HEK293 (cell line): ENCODE measurements around the gene FXYD4.

ENCODE experiments used
- KLF8 ChIP-seq: fragments of 450-650 bp; formaldehyde crosslinking; IDR thresholded peaks from 2 replicates; pipeline ENCODE4 v1.5.1; 2016; ENCODE audit warnings: missing biosample characterization, missing genetic modification characterization
- KLF9 ChIP-seq: fragments of 450-650 bp; formaldehyde crosslinking; IDR thresholded peaks from 2 replicates; pipeline ENCODE4 v1.5.1; 2016; ENCODE audit warnings: missing biosample characterization, missing genetic modification characterization, low read depth
- OSR2 ChIP-seq: fragments of 450-650 bp; formaldehyde crosslinking; IDR thresholded peaks from 2 replicates; pipeline ENCODE4 v1.5.1; 2016; ENCODE audit warnings: missing biosample characterization, missing genetic modification characterization
- SP2 ChIP-seq: fragments of 450-650 bp; formaldehyde crosslinking; IDR thresholded peaks from 2 replicates; pipeline ENCODE4 v1.5.1; 2016; ENCODE audit warnings: missing biosample characterization, missing genetic modification characterization
- YY2 ChIP-seq: fragments of 450-650 bp; formaldehyde crosslinking; IDR thresholded peaks from 2 replicates; pipeline ENCODE4 v1.5.1; 2016; ENCODE audit warnings: missing biosample characterization, missing genetic modification characterization
- ZBTB17 ChIP-seq: fragments of 450-650 bp; formaldehyde crosslinking; IDR thresholded peaks from 2 replicates; pipeline ENCODE4 v1.5.1; 2016; ENCODE audit warnings: missing biosample characterization, missing genetic modification characterization
- ZBTB8A ChIP-seq: fragments of 450-650 bp; formaldehyde crosslinking; IDR thresholded peaks from 2 replicates; pipeline ENCODE4 v1.5.1; 2016; ENCODE audit warnings: missing biosample characterization, missing genetic modification characterization
- ZFP3 ChIP-seq: fragments of 450-650 bp; formaldehyde crosslinking; IDR thresholded peaks from 2 replicates; pipeline ENCODE4 v1.5.1; 2016; ENCODE audit warnings: low read depth, missing biosample characterization, missing genetic modification characterization
- ZNF112 ChIP-seq: fragments of 450-650 bp; formaldehyde crosslinking; IDR thresholded peaks from 2 replicates; pipeline ENCODE4 v1.5.0; 2017; ENCODE audit warnings: missing biosample characterization, missing genetic modification characterization
- ZNF174 ChIP-seq: fragments of 450-650 bp; formaldehyde crosslinking; IDR thresholded peaks from 2 replicates; pipeline ENCODE4 v1.5.0; 2017; ENCODE audit warnings: missing biosample characterization, mild to moderate bottlenecking, missing genetic modification characterization
- ZNF175 ChIP-seq: fragments of 450-650 bp; formaldehyde crosslinking; IDR thresholded peaks from 2 replicates; pipeline ENCODE4 v1.5.1; 2016; ENCODE audit warnings: missing biosample characterization, missing genetic modification characterization
- ZNF19 ChIP-seq: fragments of 450-650 bp; formaldehyde crosslinking; IDR thresholded peaks from 2 replicates; pipeline ENCODE4; 2016; ENCODE audit warnings: missing biosample characterization, missing genetic modification characterization, low read depth
- ZNF211 ChIP-seq: fragments of 450-650 bp; formaldehyde crosslinking; IDR thresholded peaks from 2 replicates; pipeline ENCODE4 v1.5.1; 2016; ENCODE audit warnings: low read depth, missing biosample characterization, missing genetic modification characterization
- ZNF221 ChIP-seq: fragments of 450-650 bp; formaldehyde crosslinking; IDR thresholded peaks from 2 replicates; pipeline ENCODE4 v1.5.1; 2017; ENCODE audit warnings: missing biosample characterization, missing genetic modification characterization, borderline replicate concordance
- ZNF223 ChIP-seq: fragments of 450-650 bp; formaldehyde crosslinking; IDR thresholded peaks from 2 replicates; pipeline ENCODE4 v1.5.1; 2016; ENCODE audit warnings: missing biosample characterization, missing genetic modification characterization
- ZNF23 ChIP-seq: fragments of 450-650 bp; formaldehyde crosslinking; IDR thresholded peaks from 2 replicates; pipeline ENCODE4 v1.5.1; 2016; ENCODE audit warnings: missing biosample characterization, missing genetic modification characterization, borderline replicate concordance
- ZNF311 ChIP-seq: fragments of 450-650 bp; formaldehyde crosslinking; IDR thresholded peaks from 2 replicates; pipeline ENCODE4 v1.5.1; 2017; ENCODE audit warnings: missing biosample characterization, missing genetic modification characterization, borderline replicate concordance
- ZNF324 ChIP-seq: fragments of 450-650 bp; formaldehyde crosslinking; IDR thresholded peaks from 2 replicates; pipeline ENCODE4 v1.5.1; 2016; ENCODE audit warnings: missing biosample characterization, missing genetic modification characterization
- ZNF394 ChIP-seq: fragments of 450-650 bp; formaldehyde crosslinking; IDR thresholded peaks from 2 replicates; pipeline ENCODE4 v1.5.1; 2016; ENCODE audit warnings: missing biosample characterization, missing genetic modification characterization, mild to moderate bottlenecking, moderate library complexity, borderline replicate concordance
- ZNF426 ChIP-seq: fragments of 450-650 bp; formaldehyde crosslinking; IDR thresholded peaks from 2 replicates; pipeline ENCODE4 v1.5.1; 2017; ENCODE audit warnings: missing biosample characterization, missing genetic modification characterization, mild to moderate bottlenecking, inconsistent platforms, moderate library complexity
- ZNF544 ChIP-seq: fragments of 450-650 bp; formaldehyde crosslinking; IDR thresholded peaks from 2 replicates; pipeline ENCODE4 v1.5.0; 2017; ENCODE audit warnings: missing biosample characterization, missing genetic modification characterization
- ZNF548 ChIP-seq: fragments of 450-650 bp; formaldehyde crosslinking; IDR thresholded peaks from 2 replicates; pipeline ENCODE4 v1.5.1; 2016; ENCODE audit warnings: missing biosample characterization, missing genetic modification characterization
- ZNF549 ChIP-seq: fragments of 450-650 bp; IDR thresholded peaks from 2 replicates; pipeline ENCODE4 v1.5.1; 2018; ENCODE audit warnings: missing biosample characterization, missing genetic modification characterization, mild to moderate bottlenecking, inconsistent platforms, moderate library complexity
- ZNF596 ChIP-seq: fragments of 450-650 bp; IDR thresholded peaks from 2 replicates; pipeline ENCODE4 v1.5.0; 2018; ENCODE audit warnings: missing biosample characterization, mild to moderate bottlenecking, missing genetic modification characterization, moderate library complexity
- ZNF600 ChIP-seq: fragments of 450-650 bp; formaldehyde crosslinking; IDR thresholded peaks from 2 replicates; pipeline ENCODE4 v1.5.1; 2016; ENCODE audit warnings: missing biosample characterization, missing genetic modification characterization
- ZNF629 ChIP-seq: fragments of 450-650 bp; formaldehyde crosslinking; IDR thresholded peaks from 2 replicates; pipeline ENCODE4 v1.5.1; 2017; ENCODE audit warnings: missing biosample characterization, missing genetic modification characterization
- ZNF654 ChIP-seq: fragments of 450-650 bp; formaldehyde crosslinking; IDR thresholded peaks from 2 replicates; pipeline ENCODE4 v1.5.1; 2016; ENCODE audit warnings: low read depth, missing biosample characterization, missing genetic modification characterization
- ZNF670 ChIP-seq: fragments of 450-650 bp; formaldehyde crosslinking; IDR thresholded peaks from 2 replicates; pipeline ENCODE4 v1.5.1; 2016; ENCODE audit warnings: missing biosample characterization, missing genetic modification characterization, low read depth
- ZNF791 ChIP-seq: fragments of 450-650 bp; formaldehyde crosslinking; IDR thresholded peaks from 2 replicates; pipeline ENCODE4 v1.5.1; 2016; ENCODE audit warnings: missing biosample characterization, missing genetic modification characterization
- TF ChIP-seq, protein P1 (sequence below): fragments of 450-650 bp; formaldehyde crosslinking; conservative IDR thresholded peaks from 2 replicates; pipeline ENCODE4 v1.5.1; 2016; ENCODE audit warnings: low read depth, missing biosample characterization, missing genetic modification characterization
- TF ChIP-seq, protein P2 (sequence below): fragments of 450-650 bp; formaldehyde crosslinking; IDR thresholded peaks from 2 replicates; pipeline ENCODE4 v1.5.1; 2017; ENCODE audit warnings: missing biosample characterization, missing genetic modification characterization
- TF ChIP-seq, protein P3 (sequence below): fragments of 450-650 bp; formaldehyde crosslinking; IDR thresholded peaks from 2 replicates; pipeline ENCODE4; 2016; ENCODE audit warnings: missing biosample characterization, missing genetic modification characterization
- TF ChIP-seq, protein P4 (sequence below): fragments of 450-650 bp; formaldehyde crosslinking; IDR thresholded peaks from 2 replicates; pipeline ENCODE4 v1.5.1; 2016; ENCODE audit warnings: missing biosample characterization, missing genetic modification characterization

FXYD4 gene

DNA sequence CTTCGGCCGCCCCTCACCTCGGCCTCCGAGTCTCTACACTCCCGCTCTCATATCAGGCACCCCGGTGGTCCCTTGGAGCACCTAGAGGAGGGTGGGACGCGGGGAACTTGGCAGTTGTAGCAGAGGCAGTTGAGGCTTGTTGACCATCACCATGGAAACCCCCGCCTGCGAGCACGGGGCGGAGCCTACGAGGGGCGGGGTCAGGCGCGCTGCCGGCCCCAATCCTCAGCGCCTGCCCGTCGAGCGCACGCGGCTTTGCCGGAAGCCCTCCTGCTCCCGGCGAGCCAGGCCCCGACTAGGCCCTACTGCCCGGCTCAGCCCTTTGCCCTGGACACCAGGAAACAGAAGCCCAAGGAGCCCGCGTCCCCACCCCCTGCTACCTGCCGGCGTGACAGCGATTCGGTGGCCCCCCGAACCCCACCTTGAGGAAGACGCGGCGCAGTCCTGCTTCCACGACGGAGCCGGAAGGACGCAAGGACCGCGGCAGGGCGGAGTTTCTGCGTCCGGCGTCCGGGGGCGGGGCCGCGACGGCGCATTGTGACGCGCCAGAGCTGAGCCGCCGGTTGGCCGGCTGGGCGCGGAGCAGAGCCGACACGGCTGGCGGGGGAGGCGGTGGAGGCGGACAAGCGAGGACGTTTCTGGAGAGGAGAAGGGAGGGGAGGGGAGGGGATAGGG lies 37.4 kb downstream of the FXYD4 start, which contains the start of gene HNRNPF (continued):
- TF ChIP-seq, protein P1, sequence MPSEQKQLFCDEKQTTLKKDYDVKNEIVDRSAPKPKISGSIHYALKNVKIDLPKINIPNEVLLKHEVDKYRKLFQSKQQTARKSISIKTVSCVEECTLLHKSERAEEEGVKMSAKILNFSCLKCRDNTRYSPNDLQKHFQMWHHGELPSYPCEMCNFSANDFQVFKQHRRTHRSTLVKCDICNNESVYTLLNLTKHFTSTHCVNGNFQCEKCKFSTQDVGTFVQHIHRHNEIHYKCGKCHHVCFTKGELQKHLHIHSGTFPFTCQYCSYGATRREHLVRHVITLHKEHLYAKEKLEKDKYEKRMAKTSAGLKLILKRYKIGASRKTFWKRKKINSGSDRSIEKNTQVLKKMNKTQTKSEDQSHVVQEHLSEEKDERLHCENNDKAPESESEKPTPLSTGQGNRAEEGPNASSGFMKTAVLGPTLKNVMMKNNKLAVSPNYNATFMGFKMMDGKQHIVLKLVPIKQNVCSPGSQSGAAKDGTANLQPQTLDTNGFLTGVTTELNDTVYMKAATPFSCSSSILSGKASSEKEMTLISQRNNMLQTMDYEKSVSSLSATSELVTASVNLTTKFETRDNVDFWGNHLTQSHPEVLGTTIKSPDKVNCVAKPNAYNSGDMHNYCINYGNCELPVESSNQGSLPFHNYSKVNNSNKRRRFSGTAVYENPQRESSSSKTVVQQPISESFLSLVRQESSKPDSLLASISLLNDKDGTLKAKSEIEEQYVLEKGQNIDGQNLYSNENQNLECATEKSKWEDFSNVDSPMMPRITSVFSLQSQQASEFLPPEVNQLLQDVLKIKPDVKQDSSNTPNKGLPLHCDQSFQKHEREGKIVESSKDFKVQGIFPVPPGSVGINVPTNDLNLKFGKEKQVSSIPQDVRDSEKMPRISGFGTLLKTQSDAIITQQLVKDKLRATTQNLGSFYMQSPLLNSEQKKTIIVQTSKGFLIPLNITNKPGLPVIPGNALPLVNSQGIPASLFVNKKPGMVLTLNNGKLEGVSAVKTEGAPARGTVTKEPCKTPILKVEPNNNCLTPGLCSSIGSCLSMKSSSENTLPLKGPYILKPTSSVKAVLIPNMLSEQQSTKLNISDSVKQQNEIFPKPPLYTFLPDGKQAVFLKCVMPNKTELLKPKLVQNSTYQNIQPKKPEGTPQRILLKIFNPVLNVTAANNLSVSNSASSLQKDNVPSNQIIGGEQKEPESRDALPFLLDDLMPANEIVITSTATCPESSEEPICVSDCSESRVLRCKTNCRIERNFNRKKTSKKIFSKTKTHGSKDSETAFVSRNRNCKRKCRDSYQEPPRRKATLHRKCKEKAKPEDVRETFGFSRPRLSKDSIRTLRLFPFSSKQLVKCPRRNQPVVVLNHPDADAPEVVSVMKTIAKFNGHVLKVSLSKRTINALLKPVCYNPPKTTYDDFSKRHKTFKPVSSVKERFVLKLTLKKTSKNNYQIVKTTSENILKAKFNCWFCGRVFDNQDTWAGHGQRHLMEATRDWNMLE (tag by site-specific recombination) = peak; percentile 68
- TF ChIP-seq, protein P2, sequence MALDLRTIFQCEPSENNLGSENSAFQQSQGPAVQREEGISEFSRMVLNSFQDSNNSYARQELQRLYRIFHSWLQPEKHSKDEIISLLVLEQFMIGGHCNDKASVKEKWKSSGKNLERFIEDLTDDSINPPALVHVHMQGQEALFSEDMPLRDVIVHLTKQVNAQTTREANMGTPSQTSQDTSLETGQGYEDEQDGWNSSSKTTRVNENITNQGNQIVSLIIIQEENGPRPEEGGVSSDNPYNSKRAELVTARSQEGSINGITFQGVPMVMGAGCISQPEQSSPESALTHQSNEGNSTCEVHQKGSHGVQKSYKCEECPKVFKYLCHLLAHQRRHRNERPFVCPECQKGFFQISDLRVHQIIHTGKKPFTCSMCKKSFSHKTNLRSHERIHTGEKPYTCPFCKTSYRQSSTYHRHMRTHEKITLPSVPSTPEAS (tag by site-specific recombination) = no peak
- TF ChIP-seq ZNF549 (tag by site-specific recombination) (no peak), KLF9 (tag by site-specific recombination) (peak; percentile 76), ZNF174 (tag by site-specific recombination) (no peak), ZNF223 (tag by site-specific recombination) (no peak), ZBTB8A (tag by site-specific recombination) (peak; percentile 88), ZNF23 (no peak), ZNF324 (0 out of 2 replicates have a peak, but pooled peaks have one; percentile 56), ZNF112 (tag by site-specific recombination) (no peak), ZNF394 (no peak), ZFP3 (tag by site-specific recombination) (no peak), ZNF19 (tag by site-specific recombination) (no peak), SP2 (tag by site-specific recombination) (peak; percentile 81), ZNF654 (no peak), ZNF596 (tag by site-specific recombination) (peak; percentile 18; the same call in 1 of the 2 replicates), ZNF426 (tag by site-specific recombination) (no peak), ZNF175 (no peak), ZNF211 (tag by site-specific recombination) (no peak), ZNF221 (no peak), ZBTB17 (tag by site-specific recombination) (peak; percentile 83), ZNF544 (tag by site-specific recombination) (no peak), OSR2 (tag by site-specific recombination) (peak; percentile 84), ZNF311 (tag by site-specific recombination) (no peak), ZNF791 (no peak), ZNF600 (tag by site-specific recombination) (peak; percentile 79), ZNF670 (no peak), ZNF548 (no peak), YY2 (tag by site-specific recombination) (no peak), ZNF629 (tag by site-specific recombination) (peak; percentile 94), KLF8 (tag by site-specific recombination) (peak; percentile 90)
- TF ChIP-seq, protein P3, sequence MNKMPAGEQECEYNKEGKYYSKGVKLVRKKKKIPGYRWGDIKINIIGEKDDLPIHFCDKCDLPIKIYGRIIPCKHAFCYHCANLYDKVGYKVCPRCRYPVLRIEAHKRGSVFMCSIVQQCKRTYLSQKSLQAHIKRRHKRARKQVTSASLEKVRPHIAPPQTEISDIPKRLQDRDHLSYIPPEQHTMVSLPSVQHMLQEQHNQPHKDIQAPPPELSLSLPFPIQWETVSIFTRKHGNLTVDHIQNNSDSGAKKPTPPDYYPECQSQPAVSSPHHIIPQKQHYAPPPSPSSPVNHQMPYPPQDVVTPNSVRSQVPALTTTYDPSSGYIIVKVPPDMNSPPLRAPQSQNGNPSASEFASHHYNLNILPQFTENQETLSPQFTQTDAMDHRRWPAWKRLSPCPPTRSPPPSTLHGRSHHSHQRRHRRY = no peak
- TF ChIP-seq, protein P4, sequence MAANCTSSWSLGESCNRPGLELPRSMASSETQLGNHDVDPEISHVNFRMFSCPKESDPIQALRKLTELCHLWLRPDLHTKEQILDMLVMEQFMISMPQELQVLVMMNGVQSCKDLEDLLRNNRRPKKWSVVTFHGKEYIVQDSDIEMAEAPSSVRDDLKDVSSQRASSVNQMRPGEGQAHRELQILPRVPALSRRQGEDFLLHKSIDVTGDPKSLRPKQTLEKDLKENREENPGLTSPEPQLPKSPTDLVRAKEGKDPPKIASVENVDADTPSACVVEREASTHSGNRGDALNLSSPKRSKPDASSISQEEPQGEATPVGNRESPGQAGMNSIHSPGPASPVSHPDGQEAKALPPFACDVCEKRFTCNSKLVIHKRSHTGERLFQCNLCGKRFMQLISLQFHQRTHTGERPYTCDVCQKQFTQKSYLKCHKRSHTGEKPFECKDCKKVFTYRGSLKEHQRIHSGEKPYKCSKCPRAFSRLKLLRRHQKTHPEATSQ (tag by site-specific recombination) = peak; percentile 67; the same call in 1 of the 2 replicates
